Type B pancreatic cell (in vitro differentiated cells): ENCODE measurements around the gene TMBIM1. TPM values are rescaled to one million over a fixed set of nuclear protein-coding genes. Genes with fewer than 3 reads are reported as not detected.

Experiments
- DNase-seq: peaks from one replicate; pipeline ENCODE4 v3.0.0; 2021; ENCODE audit warnings: mixed read lengths; ENCODE audit not compliant: unreplicated experiment; ENCODE audit errors: extremely low spot score
- H3K27ac Mint-ChIP-seq: 2 replicates; pipeline ENCODE4 v1.8.0; 2021; ENCODE audit warnings: mild to moderate bottlenecking, mixed read lengths
- H3K27me3 Mint-ChIP-seq: 2 replicates; pipeline ENCODE4 v1.8.0; 2021; ENCODE audit warnings: mixed read lengths
- H3K36me3 Mint-ChIP-seq: 2 replicates; pipeline ENCODE4 v1.8.0; 2021; ENCODE audit warnings: mixed read lengths
- H3K4me1 Mint-ChIP-seq: one replicate; pipeline ENCODE4 v1.8.0; 2021; ENCODE audit warnings: mixed read lengths; ENCODE audit not compliant: unreplicated experiment
- H3K4me3 Mint-ChIP-seq: 2 replicates; pipeline ENCODE4 v1.8.0; 2021; ENCODE audit warnings: mild to moderate bottlenecking, mixed read lengths
- H3K9me3 Mint-ChIP-seq: 2 replicates; pipeline ENCODE4 v1.8.0; 2021; ENCODE audit warnings: mixed read lengths
- total RNA-seq: library from RNA; stranded (reverse); gene quantifications from 2 replicates; pipeline ENCODE4 v1.2.1, GENCODE V29; 2021; ENCODE audit warnings: low replicate concordance
- TF ChIP-seq, protein P1 (sequence below): fragments of 200-600 bp; sonication (generic); conservative IDR thresholded peaks from 2 replicates; pipeline ENCODE4 v1.5.0; 2021; ENCODE audit warnings: antibody characterized with exemption, mild to moderate bottlenecking

Gene TMBIM1
- total RNA-seq, 1 donor from 2014 or later = 94.5 TPM

DNA sequence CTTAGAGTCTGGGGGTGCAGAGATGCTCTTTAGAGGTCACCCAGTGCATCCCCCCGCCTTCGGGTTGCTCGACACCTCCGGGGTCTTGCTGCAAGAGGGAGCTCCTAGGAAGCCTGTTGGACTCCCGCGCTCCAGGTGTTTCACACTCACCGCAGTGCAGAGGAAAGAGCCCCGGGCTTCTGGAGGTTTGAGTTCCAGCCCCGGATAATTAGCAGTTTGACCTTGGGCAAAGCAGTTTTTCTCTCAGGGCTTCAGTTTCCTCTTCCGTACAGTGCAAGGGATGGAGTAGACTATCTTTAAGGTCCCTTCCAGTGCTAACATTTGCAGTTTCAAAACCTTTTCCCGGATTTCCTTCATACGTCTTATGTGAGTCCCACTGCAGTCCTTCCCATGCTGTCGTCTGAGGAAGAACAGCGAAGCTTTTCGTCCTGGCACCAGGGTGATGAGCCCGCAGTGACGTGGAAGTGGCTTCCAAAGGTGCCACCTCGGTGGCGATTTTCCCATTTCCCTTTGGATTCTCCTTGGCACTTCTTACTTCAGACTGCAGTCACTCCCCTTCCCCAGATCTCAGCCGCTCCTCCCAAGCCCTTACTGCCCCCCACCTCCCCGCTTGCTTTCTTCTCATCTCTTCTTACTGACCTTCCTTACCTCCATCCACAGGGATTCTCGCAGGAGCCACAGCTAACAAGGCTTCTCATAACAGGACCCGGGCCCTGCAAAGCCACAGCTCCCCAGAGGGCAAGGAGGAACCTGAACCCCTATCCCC is 21.4 kb downstream of the TMBIM1 start:
- Mint-ChIP-seq H3K9me3 (no peaks in the 10 kb centered on the region), H3K36me3 (peaks cover 16% of the 10 kb centered on the region), H3K27me3 (no peaks in the 10 kb centered on the region), H3K27ac (peak overlapping the region; percentile 93), H3K4me1 (peaks cover 32% of the 10 kb centered on the region), H3K4me3 (peak overlapping the region; percentile 93)
- TF ChIP-seq, protein P1, sequence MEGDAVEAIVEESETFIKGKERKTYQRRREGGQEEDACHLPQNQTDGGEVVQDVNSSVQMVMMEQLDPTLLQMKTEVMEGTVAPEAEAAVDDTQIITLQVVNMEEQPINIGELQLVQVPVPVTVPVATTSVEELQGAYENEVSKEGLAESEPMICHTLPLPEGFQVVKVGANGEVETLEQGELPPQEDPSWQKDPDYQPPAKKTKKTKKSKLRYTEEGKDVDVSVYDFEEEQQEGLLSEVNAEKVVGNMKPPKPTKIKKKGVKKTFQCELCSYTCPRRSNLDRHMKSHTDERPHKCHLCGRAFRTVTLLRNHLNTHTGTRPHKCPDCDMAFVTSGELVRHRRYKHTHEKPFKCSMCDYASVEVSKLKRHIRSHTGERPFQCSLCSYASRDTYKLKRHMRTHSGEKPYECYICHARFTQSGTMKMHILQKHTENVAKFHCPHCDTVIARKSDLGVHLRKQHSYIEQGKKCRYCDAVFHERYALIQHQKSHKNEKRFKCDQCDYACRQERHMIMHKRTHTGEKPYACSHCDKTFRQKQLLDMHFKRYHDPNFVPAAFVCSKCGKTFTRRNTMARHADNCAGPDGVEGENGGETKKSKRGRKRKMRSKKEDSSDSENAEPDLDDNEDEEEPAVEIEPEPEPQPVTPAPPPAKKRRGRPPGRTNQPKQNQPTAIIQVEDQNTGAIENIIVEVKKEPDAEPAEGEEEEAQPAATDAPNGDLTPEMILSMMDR = no peak
- no peak for DNase-seq

DNA sequence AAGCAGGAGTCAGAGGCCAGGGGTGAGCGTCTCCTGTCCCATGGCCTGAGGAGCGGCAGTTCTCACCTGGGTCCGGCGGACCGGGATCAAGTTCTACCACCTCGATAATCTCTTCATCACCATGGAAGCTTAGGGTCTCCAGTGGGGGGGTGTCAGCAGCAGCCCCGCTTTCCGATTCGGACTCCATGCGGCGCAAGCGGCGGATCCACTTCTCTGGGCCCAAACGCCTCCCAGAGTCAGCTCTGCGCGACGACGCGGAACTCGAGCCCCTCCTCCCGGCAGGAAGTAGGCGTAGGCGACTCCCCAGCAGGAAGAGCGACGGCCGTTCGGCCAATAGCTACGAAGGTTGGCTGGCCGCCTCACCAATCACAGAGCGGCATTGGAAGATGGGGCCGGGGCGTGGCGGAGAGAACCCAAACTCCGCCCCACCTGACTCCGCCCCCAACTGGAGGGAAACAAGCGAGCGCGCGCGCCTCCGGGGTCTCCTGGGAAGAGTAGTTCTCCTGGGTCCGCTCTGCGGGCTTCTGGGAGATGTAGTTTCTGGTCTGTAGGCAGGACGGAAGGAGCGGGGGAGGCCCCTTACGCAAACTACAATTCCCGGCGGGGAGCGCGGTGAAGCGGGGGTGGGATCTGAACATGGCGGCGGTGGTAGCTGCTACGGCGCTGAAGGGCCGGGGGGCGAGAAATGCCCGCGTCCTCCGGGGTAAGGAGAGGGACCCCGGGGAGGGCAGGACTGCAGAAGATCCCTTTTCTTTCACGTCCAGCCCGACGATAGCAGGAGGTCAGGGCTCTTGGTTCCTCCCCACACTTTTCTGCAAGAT is 22.2 kb downstream of the TMBIM1 start, which contains the start of the genes AAMP and PNKD:
TSS of gene AAMP (minus strand) at position 238 of the 821 bp plus-strand sequence. CDS start at position 187, 51 bp downstream.
TSS of gene PNKD (plus strand) at position 620 of the 821 bp plus-strand sequence. CDS start at position 637, 17 bp downstream.
- H3K36me3 Mint-ChIP-seq = peaks cover 17% of the 10 kb centered on the region
- H3K27ac Mint-ChIP-seq = peak within 1 kb of the TSS; percentile 93
- DNase-seq = peak; percentile 100
- peak within 1 kb of the TSS; percentile 93 for H3K4me3 Mint-ChIP-seq
- no peaks in the 10 kb centered on the region for H3K9me3 Mint-ChIP-seq
- TF ChIP-seq, protein P1 = no peak
- H3K27me3 Mint-ChIP-seq = no peaks in the 10 kb centered on the region
- peaks cover 32% of the 10 kb centered on the region for H3K4me1 Mint-ChIP-seq

DNA sequence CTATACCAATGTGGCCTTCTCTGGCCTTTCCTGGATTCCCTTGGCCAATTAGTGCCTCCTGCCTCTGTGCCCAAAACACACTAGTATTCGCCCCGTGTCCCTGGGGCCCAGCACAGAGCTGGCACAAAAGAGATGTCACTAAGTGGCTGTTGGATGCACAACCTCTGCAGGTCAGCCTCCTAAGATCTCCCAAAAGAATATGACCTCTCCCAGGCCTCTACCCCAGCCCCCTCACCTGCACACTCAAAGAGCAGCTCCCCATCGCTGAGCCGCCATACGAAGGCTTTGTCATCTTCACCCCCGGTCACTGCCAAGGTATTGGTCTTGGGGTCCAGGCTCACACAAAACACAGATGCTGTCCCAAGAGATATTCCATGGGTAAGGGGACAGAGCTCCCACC is 25.0 kb downstream of the TMBIM1 start:
- peaks cover 31% of the 10 kb centered on the region for H3K4me1 Mint-ChIP-seq
- peaks cover 22% of the 10 kb centered on the region for H3K36me3 Mint-ChIP-seq
- TF ChIP-seq, protein P1 = no peak
- no peaks in the 10 kb centered on the region for H3K9me3 Mint-ChIP-seq
- peak overlapping the region; percentile 70 for H3K4me3 Mint-ChIP-seq
- peak overlapping the region; percentile 39 for H3K27ac Mint-ChIP-seq
- no peaks in the 10 kb centered on the region for H3K27me3 Mint-ChIP-seq
- no peak for DNase-seq

DNA sequence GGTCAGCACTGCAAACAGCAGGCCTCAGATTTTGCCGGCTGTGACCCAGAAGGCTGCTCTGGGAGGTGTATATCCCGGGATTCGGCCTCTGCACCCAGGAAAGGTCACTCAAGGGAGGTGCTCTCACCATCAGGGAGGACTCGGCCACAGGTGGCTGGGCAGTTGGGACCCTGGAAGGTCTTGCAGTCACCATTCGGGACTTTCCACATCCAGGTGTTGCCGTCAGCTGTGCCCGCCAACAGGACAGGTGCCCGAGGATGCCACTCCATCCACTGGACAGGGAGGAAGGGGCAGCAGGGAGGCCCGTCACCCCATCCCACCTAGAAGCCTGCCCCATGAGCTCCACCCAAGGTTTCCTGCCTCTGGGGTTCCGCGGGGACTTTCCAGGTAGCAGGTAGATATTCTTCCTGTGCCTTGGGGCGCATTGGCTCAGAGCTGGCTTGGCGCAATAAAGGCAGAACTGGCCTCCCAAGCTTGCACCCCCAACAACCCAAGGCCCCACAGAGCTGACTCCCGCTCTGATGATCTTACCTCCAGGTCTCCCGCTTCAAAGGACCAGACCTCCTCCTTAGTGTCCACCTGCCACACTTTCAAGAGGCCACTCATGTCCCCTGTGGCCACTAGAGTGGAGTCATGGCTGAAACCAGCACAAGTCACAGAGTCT is 25.9 kb downstream of the TMBIM1 start:
- TF ChIP-seq, protein P1 = no peak
- Mint-ChIP-seq H3K27me3 (no peaks in the 10 kb centered on the region), H3K36me3 (peaks cover 22% of the 10 kb centered on the region), H3K9me3 (no peaks in the 10 kb centered on the region), H3K4me1 (peaks cover 24% of the 10 kb centered on the region), H3K27ac (no peak overlapping the region), H3K4me3 (no peak overlapping the region)
- no peak for DNase-seq

DNA sequence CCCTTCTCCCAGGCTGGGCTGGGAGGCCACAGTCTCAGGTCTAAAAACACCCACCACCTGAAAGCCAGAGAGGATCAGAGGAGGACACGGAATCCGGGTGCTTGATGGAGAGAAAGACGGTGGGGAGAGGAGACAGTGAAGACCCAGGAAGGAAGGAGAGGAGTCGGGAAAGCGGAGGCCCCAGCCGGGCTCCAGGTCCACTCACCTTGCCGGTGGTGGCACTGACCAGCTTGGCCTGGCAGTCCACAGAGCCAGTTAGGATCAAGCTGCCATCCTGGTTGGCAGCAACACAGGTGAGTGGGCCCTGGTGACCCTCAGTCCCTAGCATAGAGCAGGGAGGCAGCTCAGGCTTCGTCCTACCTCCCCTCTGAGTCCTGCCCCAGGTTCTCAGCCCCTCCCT is 26.7 kb downstream of the TMBIM1 start:
- TF ChIP-seq, protein P1 = no peak
- Mint-ChIP-seq H3K4me3 (no peak overlapping the region), H3K27me3 (no peaks in the 10 kb centered on the region), H3K9me3 (no peaks in the 10 kb centered on the region), H3K36me3 (peaks cover 22% of the 10 kb centered on the region), H3K27ac (no peak overlapping the region), H3K4me1 (peaks cover 26% of the 10 kb centered on the region)
- no peak for DNase-seq
